ENCODE measurements around the gene CDK6. TPM values are rescaled to one million over a fixed set of nuclear protein-coding genes. Genes with fewer than 3 reads are reported as not detected.
"Not testable (repeated sequence)": the region's sequence is repeated elsewhere in the genome, so short reads cannot be mapped to it uniquely, and the experiment has no call there.

The CDK6 gene
- 10 to 100 TPM; 13.6 to 39.9 TPM for total RNA-seq

GRCh38 chr7:92836489-92836999 lies at the start of gene CDK6:
TSS of gene CDK6 (minus strand) at chr7:92836573. CDS start at chr7:92833323, 3,250 bp downstream.
- TF ChIP-seq POLR2AphosphoS5 (IDR thresholded peaks at IDR 0.05): no peak
- peak within 1 kb of the TSS; percentile 63 to 77 for H3K4me3 ChIP-seq
- H3K27me3 ChIP-seq (replicated peaks; ENCODE audit: insufficient read depth): no peaks in the 10 kb centered on the region
- no peaks in the 10 kb centered on the region for H3K9me3 ChIP-seq
- 2% methylated on average over 11 of the region's 54 CpGs for WGBS
- H3K27ac ChIP-seq: peak within 1 kb of the TSS; percentile 81 to 88
- intact Hi-C loops (cut with DNase I): loop anchor here (10.0 kb wide), 1 partner anchor 312 kb away; the partner anchor contains the start of genes PEX1 and RBM48
- DNase-seq (ENCODE audit: low spot score): peak; percentile 51
- no peaks in the 10 kb centered on the region for H3K4me1 ChIP-seq (replicated peaks)
- H3K36me3 ChIP-seq: no peaks in the 10 kb centered on the region

GRCh38 chr7:92886039-92886438 lies 49.7 kb upstream of the CDK6 start:
- H3K4me3 ChIP-seq; H3K4me1 ChIP-seq (replicated peaks); H3K36me3 ChIP-seq; H3K27me3 ChIP-seq (replicated peaks; ENCODE audit: insufficient read depth); DNase-seq (ENCODE audit: low spot score); H3K27ac ChIP-seq; H3K9me3 ChIP-seq; intact Hi-C loops (cut with DNase I): not testable (repeated sequence)
- 97% methylated on average over 2 of the region's 2 CpGs for WGBS

GRCh38 chr7:92884218-92884617 lies 47.8 kb upstream of the CDK6 start:
- intact Hi-C loops (cut with DNase I): no loop called here

GRCh38 chr7:92882760-92883159 lies 46.4 kb upstream of the CDK6 start:
- Histone ChIP-seq H3K4me3 (no peak overlapping the region), H3K4me1 (replicated peaks) (no peaks in the 10 kb centered on the region), H3K27ac (no peak overlapping the region), H3K9me3 (no peaks in the 10 kb centered on the region), H3K27me3 (replicated peaks; ENCODE audit: insufficient read depth) (no peaks in the 10 kb centered on the region), H3K36me3 (no peaks in the 10 kb centered on the region)
- no peak for TF ChIP-seq CTCF (IDR thresholded peaks at IDR 0.05)
- TF ChIP-seq POLR2A (IDR thresholded peaks at IDR 0.05): no peak
- TF ChIP-seq POLR2AphosphoS5 (IDR thresholded peaks at IDR 0.05): no peak
- WGBS: 91% methylated on average over 1 of the region's 1 CpG
- intact Hi-C loops (cut with DNase I): no loop called here
- DNase-seq (ENCODE audit: low spot score): no peak

More at GRCh38 chr7:92884218-92884617, 47.8 kb upstream of the CDK6 start:
- no peaks in the 10 kb centered on the region for H3K36me3 ChIP-seq
- H3K4me1 ChIP-seq (replicated peaks): no peaks in the 10 kb centered on the region
- DNase-seq (ENCODE audit: low spot score): no peak
- H3K27me3 ChIP-seq (replicated peaks; ENCODE audit: insufficient read depth): no peaks in the 10 kb centered on the region
- no peaks in the 10 kb centered on the region for H3K9me3 ChIP-seq
- H3K4me3 ChIP-seq: no peak overlapping the region
- no peak overlapping the region for H3K27ac ChIP-seq
- TF ChIP-seq POLR2AphosphoS5 (IDR thresholded peaks at IDR 0.05) (no peak), POLR2A (IDR thresholded peaks at IDR 0.05) (no peak), CTCF (IDR thresholded peaks at IDR 0.05) (no peak)

- Histone ChIP-seq H3K4me3 (no peak overlapping the region), H3K27me3 (replicated peaks; ENCODE audit: insufficient read depth) (no peaks in the 10 kb centered on the region), H3K36me3 (no peaks in the 10 kb centered on the region), H3K27ac (no peak overlapping the region), H3K4me1 (replicated peaks) (no peaks in the 10 kb centered on the region), H3K9me3 (no peaks in the 10 kb centered on the region)
- TF ChIP-seq POLR2AphosphoS5 (IDR thresholded peaks at IDR 0.05) (no peak), POLR2A (IDR thresholded peaks at IDR 0.05) (no peak), CTCF (IDR thresholded peaks at IDR 0.05) (no peak)
- intact Hi-C loops (cut with DNase I): no loop called here
- DNase-seq (ENCODE audit: low spot score): no peak
- WGBS: 97% methylated on average over 4 of the region's 4 CpGs
Observed at GRCh38 chr7:92881091-92881485, 44.7 kb upstream of the CDK6 start.

Data from prostate gland (tissue), 2 donors.